ENCODE data around the gene ABCG1.

Gene ABCG1

DNA sequence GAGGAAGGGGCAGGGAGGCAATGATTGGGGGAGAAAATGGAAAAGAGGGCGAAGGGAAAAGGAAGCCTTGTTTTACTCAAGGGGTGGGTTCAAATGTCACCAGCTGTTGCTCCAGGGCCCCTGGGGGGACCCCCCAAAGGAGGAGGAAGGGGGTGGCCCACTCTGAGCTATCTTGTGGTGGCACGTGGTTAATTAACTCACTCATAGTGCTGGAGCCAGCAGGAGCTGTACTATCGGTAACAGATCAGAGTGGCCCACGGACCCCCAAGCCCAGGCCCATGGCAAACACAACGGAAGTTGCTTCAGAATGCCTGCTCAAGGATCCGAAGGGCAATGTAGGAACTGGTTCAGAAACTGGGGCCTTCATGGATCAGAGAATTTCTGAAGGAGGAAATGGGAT lies 124.6 kb downstream of the ABCG1 start:
- H3K27ac ChIP-seq (ENCODE audit: poor library complexity, severe bottlenecking): no peak overlapping the region
- ATAC-seq (ENCODE audit: low read depth) (no peak), DNase-seq (ENCODE audit: low spot score) (no peak)
- no peaks in the 10 kb centered on the region for H3K36me3 ChIP-seq (ENCODE audit: low read depth)
- H3K9me3 ChIP-seq (ENCODE audit: severe bottlenecking): no peaks in the 10 kb centered on the region
- H3K4me3 ChIP-seq (ENCODE audit: severe bottlenecking): no peak overlapping the region
- no peaks in the 10 kb centered on the region for H3K4me1 ChIP-seq (ENCODE audit: insufficient read depth, poor library complexity, severe bottlenecking)
- TF ChIP-seq, protein P1, sequence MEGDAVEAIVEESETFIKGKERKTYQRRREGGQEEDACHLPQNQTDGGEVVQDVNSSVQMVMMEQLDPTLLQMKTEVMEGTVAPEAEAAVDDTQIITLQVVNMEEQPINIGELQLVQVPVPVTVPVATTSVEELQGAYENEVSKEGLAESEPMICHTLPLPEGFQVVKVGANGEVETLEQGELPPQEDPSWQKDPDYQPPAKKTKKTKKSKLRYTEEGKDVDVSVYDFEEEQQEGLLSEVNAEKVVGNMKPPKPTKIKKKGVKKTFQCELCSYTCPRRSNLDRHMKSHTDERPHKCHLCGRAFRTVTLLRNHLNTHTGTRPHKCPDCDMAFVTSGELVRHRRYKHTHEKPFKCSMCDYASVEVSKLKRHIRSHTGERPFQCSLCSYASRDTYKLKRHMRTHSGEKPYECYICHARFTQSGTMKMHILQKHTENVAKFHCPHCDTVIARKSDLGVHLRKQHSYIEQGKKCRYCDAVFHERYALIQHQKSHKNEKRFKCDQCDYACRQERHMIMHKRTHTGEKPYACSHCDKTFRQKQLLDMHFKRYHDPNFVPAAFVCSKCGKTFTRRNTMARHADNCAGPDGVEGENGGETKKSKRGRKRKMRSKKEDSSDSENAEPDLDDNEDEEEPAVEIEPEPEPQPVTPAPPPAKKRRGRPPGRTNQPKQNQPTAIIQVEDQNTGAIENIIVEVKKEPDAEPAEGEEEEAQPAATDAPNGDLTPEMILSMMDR (IDR thresholded peaks at IDR 0.05; ENCODE audit: poor library complexity, severe bottlenecking): no peak
- H3K27me3 ChIP-seq (ENCODE audit: insufficient read depth, poor library complexity, severe bottlenecking): no peaks in the 10 kb centered on the region

DNA sequence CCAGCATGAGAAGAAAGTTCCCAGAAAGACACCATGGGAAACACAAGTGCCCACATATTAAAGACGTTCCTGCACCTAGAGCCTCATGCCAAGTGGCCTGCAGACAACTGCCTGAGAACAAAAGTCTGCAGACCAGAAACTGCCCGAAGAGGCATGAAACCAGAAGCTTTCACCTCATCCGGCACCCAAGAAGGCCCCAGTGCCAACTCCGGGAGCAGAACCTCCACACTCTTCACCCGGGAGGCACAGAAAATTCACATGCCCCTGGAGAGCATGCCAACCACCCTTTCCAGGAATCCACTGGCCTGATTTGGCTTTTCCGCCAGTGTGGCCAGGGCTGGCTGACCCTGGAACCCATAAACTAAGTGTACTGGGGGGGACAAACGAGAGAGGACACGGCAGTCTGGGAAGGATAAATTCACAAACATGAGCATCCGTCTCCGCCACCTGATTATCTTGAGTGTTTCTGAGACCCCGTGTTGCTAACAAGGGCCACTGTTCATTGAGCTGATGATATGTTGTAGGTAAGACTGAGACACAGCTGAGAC lies 125.1 kb downstream of the ABCG1 start:
- no peak overlapping the region for H3K27ac ChIP-seq (ENCODE audit: poor library complexity, severe bottlenecking)
- no peak overlapping the region for H3K4me3 ChIP-seq (ENCODE audit: severe bottlenecking)
- H3K4me1 ChIP-seq (ENCODE audit: insufficient read depth, poor library complexity, severe bottlenecking): no peaks in the 10 kb centered on the region
- ATAC-seq (ENCODE audit: low read depth): no peak
- no peaks in the 10 kb centered on the region for H3K36me3 ChIP-seq (ENCODE audit: low read depth)
- no peaks in the 10 kb centered on the region for H3K9me3 ChIP-seq (ENCODE audit: severe bottlenecking)
- H3K27me3 ChIP-seq (ENCODE audit: insufficient read depth, poor library complexity, severe bottlenecking): no peaks in the 10 kb centered on the region
- no peak for DNase-seq (ENCODE audit: low spot score)
- TF ChIP-seq, protein P1 (IDR thresholded peaks at IDR 0.05; ENCODE audit: poor library complexity, severe bottlenecking): no peak

DNA sequence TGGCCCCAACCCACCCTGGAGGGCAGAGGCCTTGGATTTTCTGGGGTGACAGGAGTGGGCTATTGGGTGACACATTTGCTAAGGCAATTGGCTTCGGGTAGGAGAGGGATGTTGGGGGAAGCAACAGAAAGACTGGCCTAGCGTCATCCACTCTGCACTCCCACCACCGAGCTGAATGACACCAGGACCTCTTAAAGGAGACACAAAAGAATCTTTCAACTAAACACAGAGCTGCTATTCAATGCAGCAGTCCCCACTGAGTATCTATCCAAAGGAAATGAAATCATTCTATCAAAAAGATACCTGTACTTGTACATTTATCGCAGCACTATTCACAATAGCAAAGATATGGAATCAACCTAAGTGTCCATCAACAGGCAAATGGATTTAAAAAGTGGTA lies 125.7 kb downstream of the ABCG1 start:
- TF ChIP-seq, protein P1 (IDR thresholded peaks at IDR 0.05; ENCODE audit: poor library complexity, severe bottlenecking): no peak

DNA sequence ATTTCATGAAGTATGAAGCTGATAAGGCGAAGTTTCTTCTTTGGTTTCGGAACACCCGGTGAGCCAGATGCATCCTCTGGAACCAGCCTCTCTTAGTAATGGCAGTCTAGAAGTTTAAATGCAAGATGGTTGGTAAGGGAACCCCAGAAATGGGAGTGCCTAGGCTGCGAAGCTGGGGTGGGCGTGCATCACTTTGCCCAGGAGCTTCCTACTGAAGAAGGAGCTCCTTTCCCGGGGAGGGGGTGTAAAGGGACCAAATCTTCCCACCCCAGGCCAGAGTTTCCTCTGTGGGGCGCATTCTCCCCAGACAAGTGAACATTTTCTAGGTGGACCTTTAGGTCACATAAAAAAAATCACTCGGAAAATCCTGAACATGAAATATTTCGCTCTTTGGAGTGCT lies 127.5 kb downstream of the ABCG1 start:
- H3K27me3 ChIP-seq (ENCODE audit: insufficient read depth, poor library complexity, severe bottlenecking): no peaks in the 10 kb centered on the region
- no peak for ATAC-seq (ENCODE audit: low read depth)
- no peaks in the 10 kb centered on the region for H3K36me3 ChIP-seq (ENCODE audit: low read depth)

More for the DNA sequence above, 125.7 kb downstream of the ABCG1 start:
- no peaks in the 10 kb centered on the region for H3K9me3 ChIP-seq (ENCODE audit: severe bottlenecking)
- DNase-seq (ENCODE audit: low spot score) (no peak), ATAC-seq (ENCODE audit: low read depth) (no peak)
- H3K4me3 ChIP-seq (ENCODE audit: severe bottlenecking): no peak overlapping the region
- no peaks in the 10 kb centered on the region for H3K27me3 ChIP-seq (ENCODE audit: insufficient read depth, poor library complexity, severe bottlenecking)
- H3K4me1 ChIP-seq (ENCODE audit: insufficient read depth, poor library complexity, severe bottlenecking): no peaks in the 10 kb centered on the region
- no peaks in the 10 kb centered on the region for H3K36me3 ChIP-seq (ENCODE audit: low read depth)
- no peak overlapping the region for H3K27ac ChIP-seq (ENCODE audit: poor library complexity, severe bottlenecking)

More for the DNA sequence above, 127.5 kb downstream of the ABCG1 start:
- Histone ChIP-seq H3K9me3 (ENCODE audit: severe bottlenecking) (no peaks in the 10 kb centered on the region), H3K4me1 (ENCODE audit: insufficient read depth, poor library complexity, severe bottlenecking) (no peaks in the 10 kb centered on the region), H3K27ac (ENCODE audit: poor library complexity, severe bottlenecking) (no peak overlapping the region), H3K4me3 (ENCODE audit: severe bottlenecking) (no peak overlapping the region)
- TF ChIP-seq, protein P1 (IDR thresholded peaks at IDR 0.05; ENCODE audit: poor library complexity, severe bottlenecking): no peak
- no peak for DNase-seq (ENCODE audit: low spot score)
